ENCODE data around the gene CFAP70.

Gene CFAP70

GRCh38 chr10:73252445-73253224, 106.0 kb downstream of the CFAP70 start, which contains the start of gene MRPS16:
Gene MRPS16 (minus strand): TSS chr10:73252644. CDS start chr10:73252482, 162 bp downstream.
- DNase-seq (ENCODE audit: low read depth in 2 of 2): peak; percentile 88 to 89

- no peak for DNase-seq (ENCODE audit: low read depth in 2 of 2)
Observed at GRCh38 chr10:73251683-73252444, 106.8 kb downstream of the CFAP70 start.

GRCh38 chr10:73248259-73248724, 110.4 kb downstream of the CFAP70 start:
- DNase-seq (ENCODE audit: low read depth in 2 of 2): no peak

GRCh38 chr10:73247509-73248258, 111.0 kb downstream of the CFAP70 start:
- DNase-seq (ENCODE audit: low read depth in 2 of 2): no peak

- peak; percentile 97 to 99 for DNase-seq (ENCODE audit: low read depth in 2 of 2)
Observed at GRCh38 chr10:73246646-73247508, 111.8 kb downstream of the CFAP70 start, which contains the start of gene DNAJC9. Gene DNAJC9 (minus strand): TSS chr10:73247255. CDS start chr10:73247189, 66 bp downstream.

- no peak for DNase-seq (ENCODE audit: low read depth in 2 of 2)
Observed at GRCh38 chr10:73246322-73246645, 112.4 kb downstream of the CFAP70 start.

- DNase-seq (ENCODE audit: low read depth in 2 of 2): no peak
Observed at GRCh38 chr10:73244866-73245477, 113.7 kb downstream of the CFAP70 start.

GRCh38 chr10:73239908-73240307, 118.8 kb downstream of the CFAP70 start:
- no peak for DNase-seq (ENCODE audit: low read depth in 2 of 2)

- no peak for DNase-seq (ENCODE audit: low read depth in 2 of 2)
Observed at GRCh38 chr10:73238990-73239566, 119.6 kb downstream of the CFAP70 start.

- DNase-seq (ENCODE audit: low read depth in 2 of 2): no peak
Observed at GRCh38 chr10:73234695-73235094, 124.0 kb downstream of the CFAP70 start.

- no peak for DNase-seq (ENCODE audit: low read depth in 2 of 2)
Observed at GRCh38 chr10:73233883-73234282, 124.8 kb downstream of the CFAP70 start.

- DNase-seq (ENCODE audit: low read depth in 2 of 2): no peak
Observed at GRCh38 chr10:73232887-73233286, 125.8 kb downstream of the CFAP70 start.

- DNase-seq (ENCODE audit: low read depth in 2 of 2): no peak
Observed at GRCh38 chr10:73229567-73229966, 129.1 kb downstream of the CFAP70 start.

- DNase-seq (ENCODE audit: low read depth in 2 of 2): no peak
Observed at GRCh38 chr10:73228247-73228646, 130.4 kb downstream of the CFAP70 start.

GRCh38 chr10:73226663-73227062, 132.0 kb downstream of the CFAP70 start:
- no peak for DNase-seq (ENCODE audit: low read depth in 2 of 2)

- no peak for DNase-seq (ENCODE audit: low read depth in 2 of 2)
Observed at GRCh38 chr10:73225518-73225917, 133.1 kb downstream of the CFAP70 start.

GRCh38 chr10:73220989-73221388, 137.7 kb downstream of the CFAP70 start:
- no peak for DNase-seq (ENCODE audit: low read depth in 2 of 2)

GRCh38 chr10:73219384-73219783, 139.3 kb downstream of the CFAP70 start:
- no peak for DNase-seq (ENCODE audit: low read depth in 2 of 2)

GRCh38 chr10:73218431-73219191, 140.1 kb downstream of the CFAP70 start:
- no peak for DNase-seq (ENCODE audit: low read depth in 2 of 2)

- DNase-seq (ENCODE audit: low read depth in 2 of 2): no peak
Observed at GRCh38 chr10:73217628-73218027, 141.0 kb downstream of the CFAP70 start.
